Breast epithelium (tissue), 4 donors: ENCODE data around the gene SIT1. TPM values are rescaled to one million over a fixed set of nuclear protein-coding genes. Genes with fewer than 3 reads are reported as not detected.

Experiments
- DNase-seq, 2 donors: peaks; one replicate each; pipeline ENCODE4 v3.0.0-alpha.2; 2019; ENCODE audit warnings: low spot score in 2 of 2
- H3K27ac ChIP-seq, 2 donors: fragments of 200-600 bp; sonication (generic) in 1 of 2; one replicate each; pipeline ENCODE4 v1.5.1; 2016 to 2019; ENCODE audit warnings: mild to moderate bottlenecking in 1 of 2
- H3K27me3 ChIP-seq, 2 donors: fragments of 200-600 bp; sonication (generic) in 1 of 2; one replicate each; pipeline versions ENCODE4 v1.5.1 to v1.6.0; 2017 to 2019; ENCODE audit warnings: control low read depth in 1 of 2, mild to moderate bottlenecking in 1 of 2
- H3K36me3 ChIP-seq: fragments of 200-600 bp; one replicate; pipeline ENCODE4 v1.5.1; 2019
- H3K4me1 ChIP-seq, 2 donors: fragments of 200-600 bp; sonication (generic); one replicate each; pipeline ENCODE4 v1.5.1; 2016 to 2019; ENCODE audit warnings: control low read depth in 1 of 2
- H3K4me3 ChIP-seq, 3 donors: fragments of 200-600 bp; sonication (generic); 1 replicate in 2 of 3; 2 replicates in 1 of 3; pipeline ENCODE4 v1.5.1; 2016 to 2019; ENCODE audit warnings: mild to moderate bottlenecking in 3 of 3, moderate library complexity in 2 of 3
- H3K9me3 ChIP-seq, 2 donors: fragments of 200-600 bp; sonication (generic) in 1 of 2; one replicate each; pipeline ENCODE4 v1.5.1; 2016 to 2019; ENCODE audit warnings: control low read depth in 1 of 2
- POLR2A ChIP-seq: fragments of 450-650 bp; IDR thresholded peaks from one replicate; pipeline ENCODE4 v1.6.1; 2016; ENCODE audit warnings: antibody characterized with exemption, mild to moderate bottlenecking, moderate library complexity
- POLR2AphosphoS5 ChIP-seq, 3 donors: sonication (generic); formaldehyde crosslinking; IDR thresholded peaks; one replicate each; pipeline ENCODE4 v1.6.1; 2017; ENCODE audit warnings: antibody characterized with exemption in 3 of 3
- intact Hi-C: fragments of 100-400 bp; cut with DNase I; formaldehyde crosslinking; loops from one replicate; pipeline ENCODE4 v1.15.1; 2023; ENCODE audit warnings: low total_unique reads
- total RNA-seq, 3 donors: library from RNA; depleted of rRNA; stranded (reverse); fragments of >200 nt; gene quantifications; one replicate each; pipeline ENCODE4 v1.1.0, GENCODE V29; 2016
- TF ChIP-seq, protein P1 (sequence below), 3 donors: fragments of 450-650 bp; IDR thresholded peaks; one replicate each; pipeline ENCODE4 v1.5.1; 2016 to 2017; ENCODE audit warnings: antibody characterized with exemption in 3 of 3, mild to moderate bottlenecking in 3 of 3, moderate library complexity in 3 of 3

SIT1 gene
- total RNA-seq, 3 donors from 2014 or later: 1.2 to 3.2 (median 1.3) TPM

DNA sequence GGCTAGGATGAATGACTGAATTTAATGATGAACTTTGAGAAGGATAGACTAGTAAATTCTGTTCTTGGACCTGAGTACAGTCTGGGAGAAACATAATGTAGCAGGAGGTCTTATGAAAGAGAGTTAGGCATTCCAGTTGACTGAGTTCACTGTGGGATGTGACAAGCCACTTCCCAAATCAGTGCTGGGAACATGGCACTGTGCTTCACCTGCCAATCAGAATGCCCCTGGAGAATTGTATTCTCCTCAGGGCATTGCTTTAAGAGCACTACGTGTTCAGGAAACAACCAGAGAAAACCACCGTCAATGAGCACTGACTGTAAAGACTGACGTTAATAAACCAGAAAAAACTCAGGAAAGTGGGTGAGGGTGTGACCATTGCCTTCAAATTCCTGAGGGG lies 8.6 kb upstream of the SIT1 start:
- no peak for TF ChIP-seq POLR2A
- H3K4me3 ChIP-seq: peak overlapping the region; percentile 89 to 96 (median 92)
- no peak for DNase-seq
- H3K36me3 ChIP-seq: no peaks in the 10 kb centered on the region
- peak overlapping the region; percentile 98 for H3K27ac ChIP-seq
- no peaks in the 10 kb centered on the region for H3K9me3 ChIP-seq
- H3K4me1 ChIP-seq: no peaks in the 10 kb centered on the region
- intact Hi-C loops: loop anchor here (5.0 kb wide), 1 partner anchor 173 kb away; no protein-coding TSS in a partner anchor
- no peaks in the 10 kb centered on the region for H3K27me3 ChIP-seq

- Histone ChIP-seq H3K36me3 (no peaks in the 10 kb centered on the region), H3K27me3 (no peaks in the 10 kb centered on the region), H3K4me1 (no peaks in the 10 kb centered on the region), H3K9me3 (no peaks in the 10 kb centered on the region), H3K4me3 (peak overlapping the region; percentile 89 to 96 (median 92)), H3K27ac (peak overlapping the region; percentile 98)
- intact Hi-C loops: loop anchor here (5.0 kb wide), 1 partner anchor 173 kb away; no protein-coding TSS in a partner anchor
- TF ChIP-seq POLR2AphosphoS5 (IDR thresholded peaks at IDR 0.05) (no peak), POLR2A (no peak)
- TF ChIP-seq, protein P1, sequence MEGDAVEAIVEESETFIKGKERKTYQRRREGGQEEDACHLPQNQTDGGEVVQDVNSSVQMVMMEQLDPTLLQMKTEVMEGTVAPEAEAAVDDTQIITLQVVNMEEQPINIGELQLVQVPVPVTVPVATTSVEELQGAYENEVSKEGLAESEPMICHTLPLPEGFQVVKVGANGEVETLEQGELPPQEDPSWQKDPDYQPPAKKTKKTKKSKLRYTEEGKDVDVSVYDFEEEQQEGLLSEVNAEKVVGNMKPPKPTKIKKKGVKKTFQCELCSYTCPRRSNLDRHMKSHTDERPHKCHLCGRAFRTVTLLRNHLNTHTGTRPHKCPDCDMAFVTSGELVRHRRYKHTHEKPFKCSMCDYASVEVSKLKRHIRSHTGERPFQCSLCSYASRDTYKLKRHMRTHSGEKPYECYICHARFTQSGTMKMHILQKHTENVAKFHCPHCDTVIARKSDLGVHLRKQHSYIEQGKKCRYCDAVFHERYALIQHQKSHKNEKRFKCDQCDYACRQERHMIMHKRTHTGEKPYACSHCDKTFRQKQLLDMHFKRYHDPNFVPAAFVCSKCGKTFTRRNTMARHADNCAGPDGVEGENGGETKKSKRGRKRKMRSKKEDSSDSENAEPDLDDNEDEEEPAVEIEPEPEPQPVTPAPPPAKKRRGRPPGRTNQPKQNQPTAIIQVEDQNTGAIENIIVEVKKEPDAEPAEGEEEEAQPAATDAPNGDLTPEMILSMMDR (IDR thresholded peaks at IDR 0.05): no peak
- DNase-seq: peak in 1 of 2 donors; percentile 49
Measured at GRCh38 chr9:35658968-35659220, 8.2 kb upstream of the SIT1 start.

DNA sequence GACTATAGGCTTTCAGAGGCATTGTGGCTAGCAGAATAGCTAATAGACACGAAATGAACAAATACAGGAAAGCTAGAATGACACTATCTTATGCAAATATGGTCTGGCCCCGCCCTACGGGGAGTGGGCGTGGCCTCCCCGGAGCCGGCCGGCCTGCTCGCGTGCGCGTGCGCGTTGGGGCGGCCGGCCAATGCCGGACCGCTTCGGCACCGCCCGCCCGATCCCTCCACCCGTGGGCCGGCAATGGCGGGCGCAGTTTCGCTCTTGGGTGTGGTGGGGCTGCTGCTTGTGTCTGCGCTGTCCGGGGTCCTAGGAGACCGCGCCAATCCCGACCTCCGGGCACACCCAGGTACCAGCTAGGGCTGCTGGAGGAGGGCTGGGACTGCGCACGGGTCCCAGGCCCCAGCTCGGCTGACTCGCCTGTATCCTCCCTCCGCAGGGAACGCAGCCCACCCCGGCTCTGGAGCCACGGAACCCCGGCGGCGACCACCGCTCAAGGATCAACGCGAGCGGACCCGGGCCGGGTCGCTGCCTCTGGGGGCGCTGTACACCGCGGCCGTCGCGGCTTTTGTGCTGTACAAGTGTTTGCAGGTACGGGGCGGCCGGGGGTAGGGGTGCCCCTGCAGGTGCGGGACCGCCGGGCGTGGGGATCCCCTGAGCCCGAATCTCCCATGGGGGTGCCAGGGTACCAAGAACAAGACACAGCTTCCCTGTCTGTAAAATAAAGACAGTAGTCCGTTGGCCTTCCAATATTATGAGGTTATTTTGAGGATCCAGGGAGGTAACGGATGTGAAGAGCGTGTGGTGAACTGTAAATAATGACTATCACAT lies 7.6 kb upstream of the SIT1 start, which contains the start of gene CCDC107:
TSS of gene CCDC107 (plus strand) at position 156 of the 831 bp plus-strand sequence. CDS start at position 244, 88 bp downstream.
- peak; percentile 75 to 79 for DNase-seq
- Histone ChIP-seq H3K4me3 (peak within 1 kb of the TSS; percentile 89 to 96 (median 92)), H3K27ac (peak within 1 kb of the TSS; percentile 98), H3K36me3 (no peaks in the 10 kb centered on the region), H3K27me3 (no peaks in the 10 kb centered on the region), H3K4me1 (no peaks in the 10 kb centered on the region), H3K9me3 (no peaks in the 10 kb centered on the region)
- TF ChIP-seq POLR2AphosphoS5 (IDR thresholded peaks at IDR 0.05): peak in 2 of 3 donors; percentile 22 to 23
- TF ChIP-seq, protein P1 (IDR thresholded peaks at IDR 0.05): peak; percentile 37 to 75 (median 48)
- peak; percentile 52 for TF ChIP-seq POLR2A
- intact Hi-C loops: loop anchor here (5.0 kb wide), 1 partner anchor 174 kb away; no protein-coding TSS in a partner anchor

- Histone ChIP-seq H3K27me3 (no peaks in the 10 kb centered on the region), H3K4me1 (no peaks in the 10 kb centered on the region), H3K4me3 (peak within 1 kb of the TSS; percentile 89 to 96 (median 92)), H3K36me3 (no peaks in the 10 kb centered on the region), H3K9me3 (no peaks in the 10 kb centered on the region), H3K27ac (peak within 1 kb of the TSS; percentile 98)
- DNase-seq: peak; percentile 94 to 98
- TF ChIP-seq POLR2A (peak; percentile 36), POLR2AphosphoS5 (IDR thresholded peaks at IDR 0.05) (peak; percentile 64 to 97 (median 88))
- TF ChIP-seq, protein P1 (IDR thresholded peaks at IDR 0.05): peak; percentile 46 to 65 (median 56)
- intact Hi-C loops: loop anchor here (5.0 kb wide), 1 partner anchor 175 kb away; no protein-coding TSS in a partner anchor
Measured at GRCh38 chr9:35657546-35658136, 6.9 kb upstream of the SIT1 start, which contains the start of gene RMRP. RMRP (minus strand) TSS chr9:35658019.

- no peaks in the 10 kb centered on the region for H3K9me3 ChIP-seq
- no peaks in the 10 kb centered on the region for H3K4me1 ChIP-seq
- H3K36me3 ChIP-seq: no peaks in the 10 kb centered on the region
- TF ChIP-seq, protein P1 (IDR thresholded peaks at IDR 0.05): no peak
- no peak for TF ChIP-seq POLR2A
- TF ChIP-seq POLR2AphosphoS5 (IDR thresholded peaks at IDR 0.05): no peak
- DNase-seq: peak in 1 of 2 donors; percentile 53
- intact Hi-C loops: loop anchor here (5.0 kb wide), 1 partner anchor 175 kb away; no protein-coding TSS in a partner anchor
- peak overlapping the region; percentile 98 for H3K27ac ChIP-seq
- H3K27me3 ChIP-seq: no peaks in the 10 kb centered on the region
- peak overlapping the region; percentile 89 to 96 (median 92) for H3K4me3 ChIP-seq
Measured at GRCh38 chr9:35656831-35657545, 6.3 kb upstream of the SIT1 start.
